ENCODE data around the gene EXOC3L4. TPM values are rescaled to one million over a fixed set of nuclear protein-coding genes. Genes with fewer than 3 reads are reported as not detected.

The EXOC3L4 gene
- total RNA-seq, 2 donors from 2014 or later = 0.37 TPM; not detected in 1

- no peak for TF ChIP-seq CTCF (IDR thresholded peaks at IDR 0.05)
- no peaks in the 10 kb centered on the region for H3K36me3 ChIP-seq
- no peaks in the 10 kb centered on the region for H3K9me3 ChIP-seq
- DNase-seq (ENCODE audit: low spot score) = no peak
- H3K4me3 ChIP-seq = no peak overlapping the region
- no peak overlapping the region for H3K27ac ChIP-seq
- H3K4me1 ChIP-seq = peaks cover 0 to 30% of the 10 kb centered on the region in 2 donors
- H3K27me3 ChIP-seq = no peaks in the 10 kb centered on the region
Observed at GRCh38 chr14:103072595-103073366, 21.7 kb upstream of the EXOC3L4 start.

GRCh38 chr14:103073367-103073875 lies 21.1 kb upstream of the EXOC3L4 start:
- Histone ChIP-seq H3K27me3 (no peaks in the 10 kb centered on the region), H3K9me3 (no peaks in the 10 kb centered on the region), H3K4me3 (no peak overlapping the region), H3K27ac (peak overlapping the region in 1 of 2 donors; percentile 86), H3K4me1 (peaks cover 0 to 23% of the 10 kb centered on the region in 2 donors), H3K36me3 (no peaks in the 10 kb centered on the region)
- DNase-seq (ENCODE audit: low spot score) = no peak
- TF ChIP-seq CTCF (IDR thresholded peaks at IDR 0.05) = no peak

GRCh38 chr14:103073876-103074728 lies 20.4 kb upstream of the EXOC3L4 start:
- no peaks in the 10 kb centered on the region for H3K9me3 ChIP-seq
- no peaks in the 10 kb centered on the region for H3K27me3 ChIP-seq
- H3K4me1 ChIP-seq = peaks cover 0 to 22% of the 10 kb centered on the region in 2 donors
- H3K4me3 ChIP-seq = no peak overlapping the region
- no peak for TF ChIP-seq CTCF (IDR thresholded peaks at IDR 0.05)
- peak overlapping the region; percentile 61 to 86 for H3K27ac ChIP-seq
- DNase-seq (ENCODE audit: low spot score) = no peak
- H3K36me3 ChIP-seq = no peaks in the 10 kb centered on the region

GRCh38 chr14:103074729-103075367 lies 19.7 kb upstream of the EXOC3L4 start:
- no peaks in the 10 kb centered on the region for H3K36me3 ChIP-seq
- peaks cover 0 to 22% of the 10 kb centered on the region in 2 donors for H3K4me1 ChIP-seq
- peak; percentile 85 for DNase-seq (ENCODE audit: low spot score)
- no peak for TF ChIP-seq CTCF (IDR thresholded peaks at IDR 0.05)
- H3K27ac ChIP-seq = peak overlapping the region; percentile 61 to 86
- H3K4me3 ChIP-seq = peak overlapping the region; percentile 31 to 52
- no peaks in the 10 kb centered on the region for H3K27me3 ChIP-seq
- no peaks in the 10 kb centered on the region for H3K9me3 ChIP-seq

GRCh38 chr14:103078420-103078749 lies 16.1 kb upstream of the EXOC3L4 start:
- peaks cover 0 to 21% of the 10 kb centered on the region in 2 donors for H3K4me1 ChIP-seq
- TF ChIP-seq CTCF (IDR thresholded peaks at IDR 0.05) = peak; percentile 51 to 76
- DNase-seq (ENCODE audit: low spot score) = peak; percentile 87

More at GRCh38 chr14:103078420-103078749, 16.1 kb upstream of the EXOC3L4 start:
- Histone ChIP-seq H3K27ac (no peak overlapping the region), H3K9me3 (no peaks in the 10 kb centered on the region), H3K36me3 (no peaks in the 10 kb centered on the region), H3K27me3 (no peaks in the 10 kb centered on the region), H3K4me3 (no peak overlapping the region)
